ENCODE measurements around the gene PKN3. TPM values are rescaled to one million over a fixed set of nuclear protein-coding genes. Genes with fewer than 3 reads are reported as not detected.
"Not testable (repeated sequence)": the region's sequence is repeated elsewhere in the genome, so short reads cannot be mapped to it uniquely, and the experiment has no call there.

PKN3 gene
- total and polyA plus RNA-seq, 5 experiments from 2014 or later = 0.98 to 2.2 (median 1.5) TPM

- peak overlapping the region; percentile 93 to 100 (median 98) for H3K4me3 Mint-ChIP-seq
- H3K36me3 Mint-ChIP-seq = peaks cover 0 to 3% (median 0%) of the 10 kb centered on the region in 3 donors
- peaks cover 25 to 71% (median 54%) of the 10 kb centered on the region in 4 donors for H3K4me1 Mint-ChIP-seq
- ATAC-seq (no peak), DNase-seq (no peak)
- H3K27ac Mint-ChIP-seq = peak overlapping the region; percentile 90 to 100 (median 98)
- POLR2A ChIA-PET = interaction anchor here (0.5 to 3.2 kb wide), 9 partner anchors 10 to 265 kb away, joined by 3 to 19 read pairs (median 5); partner anchors contain the start of genes PKN3 and ZDHHC12
- no peaks in the 10 kb centered on the region for H3K9me3 Mint-ChIP-seq
- no peaks in the 10 kb centered on the region for H3K27me3 Mint-ChIP-seq
Measured at GRCh38 chr9:128684065-128684324, 18.3 kb upstream of the PKN3 start.

DNA sequence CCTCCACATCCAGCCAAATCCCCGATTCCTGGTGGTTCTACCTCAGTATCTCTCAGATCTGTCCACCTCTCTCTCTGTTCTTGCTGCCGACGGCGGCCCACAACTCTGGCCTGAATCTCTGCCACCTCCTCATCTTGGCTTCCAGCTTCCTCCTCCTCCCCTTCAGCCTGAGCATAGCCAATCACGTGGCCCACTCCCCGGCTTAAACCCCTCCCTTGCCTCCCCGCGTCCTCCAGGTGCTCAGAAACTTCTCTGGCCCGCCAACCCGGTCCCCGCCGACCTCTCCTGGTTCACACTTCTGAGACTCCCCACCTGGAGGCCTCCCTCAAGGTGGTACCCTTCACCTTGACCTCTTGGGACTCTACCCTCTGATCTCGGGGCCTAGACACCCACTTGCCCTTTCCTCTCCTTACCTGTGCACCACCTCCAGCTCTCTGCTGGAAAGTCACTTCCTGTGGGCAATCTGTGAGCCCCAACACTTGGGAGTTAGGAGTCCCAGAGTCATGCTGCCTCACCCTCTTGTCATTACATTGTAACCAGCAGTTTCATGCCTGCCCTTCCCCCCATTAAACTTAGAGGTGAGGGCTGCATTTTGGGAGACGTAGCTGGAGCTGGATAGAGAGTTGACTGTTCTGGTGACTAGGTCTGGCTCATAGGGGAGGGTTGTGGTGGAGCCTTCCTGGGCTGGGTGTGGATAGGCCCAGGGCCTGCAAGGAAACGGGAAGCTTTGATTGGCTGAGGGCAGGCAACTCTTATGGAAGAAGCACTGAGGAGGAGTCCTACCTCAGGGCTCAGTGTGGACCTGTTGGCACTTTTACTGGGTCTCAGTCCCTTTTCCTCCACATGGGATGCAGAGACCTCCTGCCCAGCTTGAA lies 17.7 kb upstream of the PKN3 start:
- no peaks in the 10 kb centered on the region for H3K27me3 Mint-ChIP-seq
- H3K27ac Mint-ChIP-seq = peak overlapping the region; percentile 90 to 100 (median 98)
- no peaks in the 10 kb centered on the region for H3K9me3 Mint-ChIP-seq
- POLR2A ChIA-PET = interaction anchor here (0.5 to 3.2 kb wide), 13 partner anchors 11 to 265 kb away, joined by 3 to 19 read pairs (median 4); partner anchors contain the start of genes PKN3 and ZDHHC12
- DNase-seq = peak; percentile 57 to 87 (median 68)
- H3K4me3 Mint-ChIP-seq = peak overlapping the region; percentile 93 to 100 (median 98)
- peaks cover 25 to 71% (median 54%) of the 10 kb centered on the region in 4 donors for H3K4me1 Mint-ChIP-seq
- H3K36me3 Mint-ChIP-seq = peaks cover 0 to 3% (median 0%) of the 10 kb centered on the region in 3 donors
- peak; percentile 45 to 55 for ATAC-seq

DNA sequence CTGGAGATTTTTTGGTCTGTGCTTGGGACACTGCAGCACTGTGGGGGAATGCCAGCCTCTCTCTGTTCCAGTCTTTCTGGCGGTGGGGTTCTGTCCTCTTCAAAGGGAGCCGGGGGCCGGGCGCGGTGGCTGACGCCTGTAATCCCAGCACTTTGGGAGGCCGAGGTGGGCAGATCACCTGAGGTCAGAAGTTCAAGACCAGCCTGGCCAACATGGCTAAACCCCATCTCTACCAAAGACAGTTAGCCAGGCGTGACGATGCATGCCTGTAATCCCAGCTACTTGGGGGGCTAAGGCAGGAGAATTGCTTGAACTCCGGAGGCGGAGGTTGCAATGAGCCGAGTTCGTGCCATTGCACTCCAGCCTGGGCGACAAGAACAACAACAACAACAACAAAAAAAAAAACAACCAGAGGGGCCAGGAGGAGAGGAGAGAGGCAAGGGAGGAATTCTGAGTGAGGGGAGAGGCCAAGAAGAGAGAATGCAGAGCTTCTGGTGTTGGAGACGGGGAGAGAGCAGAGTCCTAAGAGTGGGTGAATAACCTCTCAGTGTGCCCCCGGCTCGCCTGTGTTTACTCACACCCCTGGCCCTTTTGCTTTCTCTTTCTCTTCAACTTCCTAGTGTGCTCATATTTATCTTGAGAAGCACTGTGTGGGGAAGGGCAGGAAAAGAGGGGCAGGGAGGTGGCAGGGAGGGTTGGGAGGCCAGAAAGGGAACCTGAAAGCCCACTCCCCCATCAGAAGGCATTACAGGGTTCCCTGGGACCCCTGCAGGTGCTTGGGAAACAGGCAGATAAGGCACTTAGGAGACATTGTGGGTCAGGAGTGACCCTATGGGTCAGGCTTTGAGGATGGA lies 16.4 kb upstream of the PKN3 start:
- H3K27me3 Mint-ChIP-seq = no peaks in the 10 kb centered on the region
- H3K9me3 Mint-ChIP-seq = no peaks in the 10 kb centered on the region
- H3K4me3 Mint-ChIP-seq = peak overlapping the region; percentile 93 to 100 (median 98)
- H3K4me1 Mint-ChIP-seq = peaks cover 29 to 73% (median 60%) of the 10 kb centered on the region in 4 donors
- peak in 5 of 10 donors; percentile 23 to 47 (median 36) for DNase-seq
- H3K27ac Mint-ChIP-seq = peak overlapping the region; percentile 90 to 100 (median 98)
- POLR2A ChIA-PET = interaction anchor here (0.5 to 3.2 kb wide), 7 partner anchors 12 to 98 kb away, joined by 3 to 19 read pairs (median 6); no protein-coding TSS in a partner anchor
- peaks cover 0 to 8% (median 0%) of the 10 kb centered on the region in 3 donors for H3K36me3 Mint-ChIP-seq
- no peak for ATAC-seq

DNA sequence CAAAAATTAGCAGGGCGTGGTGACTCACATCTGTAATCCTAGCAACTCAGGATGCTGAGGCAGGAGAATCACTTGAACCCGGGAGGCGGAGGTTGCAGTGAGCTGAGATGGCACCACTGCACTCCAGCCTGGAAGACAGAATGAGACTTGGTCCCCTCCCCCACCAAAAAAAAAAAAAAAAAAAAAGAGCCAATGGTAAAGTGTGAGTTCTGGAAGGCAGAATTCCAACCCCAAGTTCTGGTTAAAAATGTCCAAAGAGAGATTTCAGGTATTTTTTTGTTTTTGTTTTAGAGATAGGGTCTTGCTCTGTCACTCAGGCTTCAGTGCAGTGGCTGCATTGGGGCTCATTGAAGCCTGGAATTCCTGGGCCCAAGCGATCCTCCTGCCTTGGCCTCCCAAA lies 14.8 kb upstream of the PKN3 start:
- ATAC-seq (no peak), DNase-seq (no peak)
- Mint-ChIP-seq H3K36me3 (peaks cover 0 to 21% (median 6%) of the 10 kb centered on the region in 3 donors), H3K4me1 (peaks cover 37 to 77% (median 68%) of the 10 kb centered on the region in 4 donors), H3K4me3 (peak overlapping the region in 6 of 10 donors; percentile 85 to 100 (median 96)), H3K27ac (peak overlapping the region in 9 of 10 donors; percentile 66 to 100 (median 97)), H3K9me3 (no peaks in the 10 kb centered on the region), H3K27me3 (no peaks in the 10 kb centered on the region)
- POLR2A ChIA-PET = interaction anchor here (0.5 to 4.2 kb wide), 8 partner anchors 10 to 558 kb away, joined by 3 to 25 read pairs (median 4); partner anchors contain the start of genes SPTAN1 and ZDHHC12

- H3K27me3 Mint-ChIP-seq = no peaks in the 10 kb centered on the region
- peak within 1 kb of the TSS; percentile 89 to 100 (median 97) for H3K27ac Mint-ChIP-seq
- ATAC-seq (peak; percentile 74 to 77), DNase-seq (peak; percentile 83 to 95 (median 92))
- H3K4me3 Mint-ChIP-seq = peak within 1 kb of the TSS; percentile 86 to 97 (median 91)
- H3K36me3 Mint-ChIP-seq = peaks cover 0 to 34% (median 11%) of the 10 kb centered on the region in 3 donors
- POLR2A ChIA-PET = interaction anchor here (0.6 to 4.5 kb wide), 22 partner anchors 9 to 392 kb away, joined by 3 to 34 read pairs (median 4); partner anchors contain the start of genes DOLPP1, DYNC2I2, ENDOG and KYAT1
- H3K4me1 Mint-ChIP-seq = peaks cover 37 to 72% (median 66%) of the 10 kb centered on the region in 4 donors
- no peaks in the 10 kb centered on the region for H3K9me3 Mint-ChIP-seq
Measured at GRCh38 chr9:128688501-128689292, 13.6 kb upstream of the PKN3 start, which contains the start of gene SET. TSS of gene SET (plus strand) at chr9:128689222. CDS start at chr9:128689583, 361 bp downstream.

GRCh38 chr9:128689293-128689774 lies 13.0 kb upstream of the PKN3 start:
- Mint-ChIP-seq H3K36me3 (peaks cover 0 to 40% (median 14%) of the 10 kb centered on the region in 3 donors), H3K27me3 (no peaks in the 10 kb centered on the region), H3K4me1 (peaks cover 36 to 67% (median 63%) of the 10 kb centered on the region in 4 donors), H3K4me3 (peak overlapping the region in 9 of 10 donors; percentile 18 to 85 (median 58)), H3K9me3 (no peaks in the 10 kb centered on the region), H3K27ac (peak overlapping the region in 5 of 10 donors; percentile 33 to 74 (median 66))
- POLR2A ChIA-PET = interaction anchor here (0.6 to 4.5 kb wide), 23 partner anchors 8 to 391 kb away, joined by 3 to 34 read pairs (median 4); partner anchors contain the start of genes DOLPP1, DYNC2I2, ENDOG and KYAT1
- ATAC-seq (peak; percentile 15 to 23), DNase-seq (peak in 5 of 10 donors; percentile 37 to 81 (median 52))

- DNase-seq = peak in 9 of 10 donors; percentile 16 to 82 (median 48)
- Mint-ChIP-seq H3K4me3 (peak overlapping the region; percentile 97 to 100 (median 98)), H3K27ac (peak overlapping the region; percentile 84 to 100 (median 97)), H3K4me1 (peaks cover 31 to 60% (median 56%) of the 10 kb centered on the region in 4 donors), H3K27me3 (no peaks in the 10 kb centered on the region), H3K9me3 (no peaks in the 10 kb centered on the region), H3K36me3 (peaks cover 0 to 47% (median 14%) of the 10 kb centered on the region in 3 donors)
- peak; percentile 15 to 18 for ATAC-seq
- POLR2A ChIA-PET = interaction anchor here (0.6 to 4.5 kb wide), 23 partner anchors 11 to 529 kb away, joined by 3 to 34 read pairs (median 4); partner anchors contain the start of genes DOLPP1, DYNC2I2, ENDOG and KYAT1
Measured at GRCh38 chr9:128689820-128690683, 12.3 kb upstream of the PKN3 start.

- Mint-ChIP-seq H3K9me3 (no peaks in the 10 kb centered on the region), H3K27ac (peak overlapping the region; percentile 84 to 100 (median 97)), H3K27me3 (no peaks in the 10 kb centered on the region), H3K4me1 (peaks cover 28 to 54% (median 50%) of the 10 kb centered on the region in 4 donors), H3K36me3 (peaks cover 0 to 52% (median 14%) of the 10 kb centered on the region in 3 donors), H3K4me3 (peak overlapping the region; percentile 97 to 100 (median 98))
- DNase-seq (no peak), ATAC-seq (no peak)
- POLR2A ChIA-PET = interaction anchor here (0.6 to 4.5 kb wide), 14 partner anchors 10 to 530 kb away, joined by 3 to 34 read pairs (median 7); partner anchors contain the start of genes DYNC2I2, ENDOG, PKN3 and SPTAN1
Measured at GRCh38 chr9:128690684-128691034, 11.6 kb upstream of the PKN3 start.

DNA sequence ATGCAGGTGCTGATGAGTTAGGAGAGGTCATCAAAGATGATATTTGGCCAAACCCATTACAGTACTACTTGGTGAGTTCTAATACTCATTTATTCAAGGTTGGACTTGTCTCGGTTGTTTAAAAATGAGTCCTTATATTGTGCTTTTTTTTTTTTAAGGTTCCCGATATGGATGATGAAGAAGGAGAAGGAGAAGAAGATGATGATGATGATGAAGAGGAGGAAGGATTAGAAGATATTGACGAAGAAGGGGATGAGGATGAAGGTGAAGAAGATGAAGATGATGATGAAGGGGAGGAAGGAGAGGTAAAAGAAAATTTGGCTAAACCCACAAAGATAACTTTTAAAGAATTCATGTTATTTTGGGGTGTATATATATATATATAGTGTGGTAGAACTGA lies 8.6 kb upstream of the PKN3 start:
- ATAC-seq, DNase-seq, POLR2A ChIA-PET, H3K27me3 Mint-ChIP-seq, H3K4me3 Mint-ChIP-seq, H3K9me3 Mint-ChIP-seq: not testable (repeated sequence)
- peak overlapping the region in 6 of 10 donors; percentile 11 to 92 (median 62) for H3K27ac Mint-ChIP-seq
- H3K36me3 Mint-ChIP-seq = peaks cover 0 to 66% (median 14%) of the 10 kb centered on the region in 3 donors
- H3K4me1 Mint-ChIP-seq = peaks cover 15 to 28% (median 24%) of the 10 kb centered on the region in 4 donors

DNA sequence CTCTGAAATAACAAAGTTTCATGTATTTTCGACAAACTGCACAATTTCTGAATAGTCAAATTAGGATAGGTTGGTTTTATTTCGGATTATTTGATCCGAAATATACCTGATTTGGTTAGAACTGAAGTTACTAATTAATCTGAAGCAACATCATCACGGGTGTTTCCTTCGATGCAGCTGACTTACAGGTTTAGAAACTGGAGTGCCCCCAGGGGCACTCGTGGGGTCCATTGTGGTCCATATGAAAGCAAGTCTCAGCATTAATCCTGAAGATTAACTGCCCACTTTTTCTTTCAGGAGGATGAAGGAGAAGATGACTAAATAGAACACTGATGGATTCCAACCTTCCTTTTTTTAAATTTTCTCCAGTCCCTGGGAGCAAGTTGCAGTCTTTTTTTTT lies 8.0 kb upstream of the PKN3 start:
- Mint-ChIP-seq H3K27me3 (no peaks in the 10 kb centered on the region), H3K36me3 (peaks cover 0 to 66% (median 14%) of the 10 kb centered on the region in 3 donors), H3K4me3 (no peak overlapping the region), H3K9me3 (no peaks in the 10 kb centered on the region), H3K27ac (peak overlapping the region in 1 of 10 donors; percentile 63), H3K4me1 (peaks cover 15 to 28% (median 24%) of the 10 kb centered on the region in 4 donors)
- ATAC-seq = no peak
- POLR2A ChIA-PET = interaction anchor here (0.5 kb wide), 1 partner anchor 26 kb away, joined by 5 read pairs; no protein-coding TSS in a partner anchor
- DNase-seq = no peak
